Thymus (tissue), 11 donors: ENCODE measurements around the gene POU5F1. TPM values are rescaled to one million over a fixed set of nuclear protein-coding genes. Genes with fewer than 3 reads are reported as not detected.
"Not testable (repeated sequence)": the region's sequence is repeated elsewhere in the genome, so short reads cannot be mapped to it uniquely, and the experiment has no call there.

ENCODE experiments used
- DNase-seq, 9 donors: peaks; one replicate each; pipeline ENCODE4 v3.0.0-alpha.2; 2013; ENCODE audit warnings: low spot score in 9 of 9, low read depth in 6 of 9, missing footprints in 1 of 9
- H3K27ac ChIP-seq, 2 donors: one replicate each; pipeline ENCODE4 v1.5.1; 2013; ENCODE audit warnings: control low read depth in 1 of 2, low read depth in 1 of 2, low read length in 1 of 2, mild to moderate bottlenecking in 1 of 2, moderate library complexity in 1 of 2
- H3K27me3 ChIP-seq, 2 donors: one replicate each; pipeline ENCODE4 v1.5.1; 2013; ENCODE audit warnings: low read length in 1 of 2; ENCODE audit not compliant: control insufficient read depth in 2 of 2, insufficient read depth in 1 of 2
- H3K36me3 ChIP-seq, 2 donors: one replicate each; pipeline ENCODE4 v1.5.1; 2013; ENCODE audit warnings: low read length in 1 of 2, mild to moderate bottlenecking in 1 of 2, moderate library complexity in 1 of 2; ENCODE audit not compliant: control insufficient read depth in 2 of 2, insufficient read depth in 2 of 2
- H3K4me1 ChIP-seq, 2 donors: one replicate each; pipeline ENCODE4 v1.5.1; 2013; ENCODE audit warnings: low read length in 2 of 2; ENCODE audit not compliant: control insufficient read depth in 2 of 2, insufficient read depth in 2 of 2
- H3K4me3 ChIP-seq, 2 donors: one replicate each; pipeline ENCODE4 v1.5.1; 2013; ENCODE audit warnings: low read length in 2 of 2, control low read depth in 1 of 2, mild to moderate bottlenecking in 1 of 2
- H3K9me3 ChIP-seq, 2 donors: one replicate each; pipeline ENCODE4 v1.5.1; 2013; ENCODE audit warnings: low read length in 1 of 2, mild to moderate bottlenecking in 1 of 2; ENCODE audit not compliant: control insufficient read depth in 2 of 2, insufficient read depth in 1 of 2
- WGBS: extraction: QIAGEN DNeasy Blood & Tissue Kit; methylation state at CpG from one replicate; pipeline ENCODE4 v1.1.7; 2013; 5-methylcytosine and 5-hydroxymethylcytosine counted together
- polyA plus RNA-seq: library from polyadenylated mRNA; stranded (reverse); fragments of 200-250 nt; gene quantifications from one replicate; pipeline ENCODE4 v1.2.3, GENCODE V29; 2013
- total RNA-seq: library from RNA; stranded (reverse); fragments of 120-200 nt; gene quantifications from one replicate; pipeline ENCODE4 v1.2.4, GENCODE V29; 2013
- donor health status: healthy.

The POU5F1 gene
- total and polyA plus RNA-seq, 2 donors: 0.80 to 5.2 TPM

DNA sequence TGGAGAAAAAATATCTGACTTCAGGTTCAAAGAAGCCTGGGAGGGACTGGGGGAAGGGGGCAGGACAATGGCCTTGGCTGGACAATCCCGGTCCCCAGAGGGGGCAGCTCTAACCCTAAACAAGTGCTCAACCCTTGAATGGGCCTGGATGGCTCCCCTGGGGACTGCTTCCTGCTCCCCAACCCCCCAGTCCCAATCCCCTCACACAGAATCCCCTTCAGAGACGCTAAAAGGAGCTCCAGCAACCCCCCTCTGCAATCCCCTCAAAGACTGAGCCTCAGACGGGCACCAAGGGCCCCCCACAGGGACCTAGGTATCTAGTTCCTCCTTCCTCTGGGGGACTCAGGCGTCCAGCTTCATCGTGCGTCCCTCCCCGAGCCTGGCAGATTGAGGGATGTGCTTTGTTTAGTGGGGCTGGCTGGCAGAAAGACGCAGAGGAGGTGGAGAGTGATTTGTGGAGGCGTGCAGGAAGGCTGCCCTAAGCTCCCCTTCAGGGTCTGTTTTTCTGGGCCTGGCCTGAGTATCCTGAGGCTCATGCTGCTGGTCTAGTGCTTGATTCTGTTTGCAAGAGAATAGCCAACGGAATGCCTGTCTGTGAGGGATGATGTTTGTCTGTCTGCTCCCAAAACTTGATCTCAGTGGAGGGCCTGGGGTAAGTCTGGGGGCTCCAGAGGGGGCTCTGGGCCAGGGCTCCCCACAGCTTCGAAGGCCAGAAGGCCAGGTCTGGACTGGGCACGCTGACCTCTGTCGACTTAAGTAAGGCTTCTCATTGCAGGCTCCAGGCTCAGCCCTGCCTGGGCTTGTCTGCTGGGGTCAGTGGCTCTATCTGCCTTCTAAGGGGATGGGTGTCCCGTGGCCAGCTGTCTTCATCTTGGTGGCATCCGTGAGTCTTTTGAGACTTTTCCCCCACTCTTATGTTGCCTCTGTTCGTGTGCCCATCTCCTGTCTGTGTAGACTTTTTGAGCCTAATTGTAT, 1.7 kb upstream of the POU5F1 start:
- Histone ChIP-seq H3K27me3 (no peaks in the 10 kb centered on the region), H3K27ac (no peak overlapping the region), H3K36me3 (no peaks in the 10 kb centered on the region), H3K9me3 (no peaks in the 10 kb centered on the region), H3K4me1 (peaks cover 0 to 8% of the 10 kb centered on the region in 2 donors), H3K4me3 (no peak overlapping the region)
- DNase-seq: no peak
- 75% methylated on average over 16 of the region's 16 CpGs for WGBS

- no peak for DNase-seq
- 98% methylated on average over 10 of the region's 10 CpGs for WGBS
- no peaks in the 10 kb centered on the region for H3K9me3 ChIP-seq
Measured at GRCh38 chr6:31170987-31171671, 647 bp upstream of the POU5F1 start.

GRCh38 chr6:31169858-31170599, 453 bp downstream of the POU5F1 start:
- not testable (repeated sequence) for H3K4me1 ChIP-seq, H3K9me3 ChIP-seq, H3K27ac ChIP-seq, H3K27me3 ChIP-seq, H3K4me3 ChIP-seq, H3K36me3 ChIP-seq, DNase-seq
- WGBS: 80% methylated on average over 23 of the region's 23 CpGs

More at GRCh38 chr6:31170987-31171671, 647 bp upstream of the POU5F1 start:
- no peak overlapping the region for H3K27ac ChIP-seq
- H3K4me3 ChIP-seq: no peak overlapping the region
- H3K4me1 ChIP-seq: peaks cover 0 to 8% of the 10 kb centered on the region in 2 donors
- no peaks in the 10 kb centered on the region for H3K36me3 ChIP-seq
- no peaks in the 10 kb centered on the region for H3K27me3 ChIP-seq

DNA sequence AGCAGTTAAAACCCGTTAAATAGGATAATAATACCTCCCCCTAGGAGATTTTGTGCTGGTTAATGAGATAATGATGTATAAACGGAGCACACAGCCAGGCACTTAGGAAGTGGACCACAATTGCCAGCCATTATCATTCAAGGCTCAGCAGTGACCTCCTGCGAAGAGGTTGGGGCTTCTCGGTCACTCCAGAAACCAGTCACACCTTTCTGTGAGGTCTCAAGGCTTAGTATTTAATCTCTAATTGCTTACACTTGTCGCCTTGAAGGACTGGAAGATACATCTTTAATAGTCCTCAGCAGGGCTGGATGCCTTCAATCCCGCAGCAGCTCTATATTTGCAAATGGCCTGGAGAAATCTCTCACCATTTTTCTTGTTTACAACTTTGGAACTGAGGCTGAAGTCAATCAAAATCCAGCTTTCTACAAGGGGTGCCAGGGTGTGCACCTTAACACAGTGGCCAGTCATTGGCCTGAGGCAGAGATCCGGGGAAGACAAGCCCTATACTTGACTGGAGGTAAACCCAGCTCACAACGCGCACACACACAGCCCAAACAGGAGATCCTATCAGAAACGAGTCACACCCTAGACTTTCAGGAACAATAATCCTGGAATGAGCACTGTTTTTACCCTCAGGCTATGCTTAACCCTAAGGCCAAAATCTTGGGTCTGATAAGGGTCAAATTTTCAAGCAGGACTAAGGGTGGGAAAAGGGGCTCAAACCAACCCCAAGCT, 1.2 kb downstream of the POU5F1 start:
- H3K27ac ChIP-seq: no peak overlapping the region
- DNase-seq: no peak

GRCh38 chr6:31168606-31169005, 1.9 kb downstream of the POU5F1 start:
- DNase-seq: no peak
- no peaks in the 10 kb centered on the region for H3K9me3 ChIP-seq

More for the DNA sequence above, 1.2 kb downstream of the POU5F1 start:
- 95% methylated on average over 10 of the region's 10 CpGs for WGBS
- Histone ChIP-seq H3K4me3 (no peak overlapping the region), H3K9me3 (no peaks in the 10 kb centered on the region), H3K27me3 (no peaks in the 10 kb centered on the region), H3K4me1 (no peaks in the 10 kb centered on the region), H3K36me3 (peaks cover 0 to 7% of the 10 kb centered on the region in 2 donors)

GRCh38 chr6:31165986-31166385, 4.5 kb downstream of the POU5F1 start:
- peaks cover 16 to 35% of the 10 kb centered on the region in 2 donors for H3K36me3 ChIP-seq
- H3K4me1 ChIP-seq: no peaks in the 10 kb centered on the region
- no peak overlapping the region for H3K27ac ChIP-seq
- no peaks in the 10 kb centered on the region for H3K9me3 ChIP-seq
- 77% methylated on average over 5 of the region's 5 CpGs for WGBS
- H3K4me3 ChIP-seq: no peak overlapping the region
- no peaks in the 10 kb centered on the region for H3K27me3 ChIP-seq
- DNase-seq: no peak

More at GRCh38 chr6:31168606-31169005, 1.9 kb downstream of the POU5F1 start:
- Histone ChIP-seq H3K36me3 (peaks cover 0 to 11% of the 10 kb centered on the region in 2 donors), H3K4me3 (no peak overlapping the region), H3K4me1 (no peaks in the 10 kb centered on the region), H3K27ac (no peak overlapping the region), H3K27me3 (no peaks in the 10 kb centered on the region)
- over 99% methylated on average over 3 of the region's 3 CpGs for WGBS

DNA sequence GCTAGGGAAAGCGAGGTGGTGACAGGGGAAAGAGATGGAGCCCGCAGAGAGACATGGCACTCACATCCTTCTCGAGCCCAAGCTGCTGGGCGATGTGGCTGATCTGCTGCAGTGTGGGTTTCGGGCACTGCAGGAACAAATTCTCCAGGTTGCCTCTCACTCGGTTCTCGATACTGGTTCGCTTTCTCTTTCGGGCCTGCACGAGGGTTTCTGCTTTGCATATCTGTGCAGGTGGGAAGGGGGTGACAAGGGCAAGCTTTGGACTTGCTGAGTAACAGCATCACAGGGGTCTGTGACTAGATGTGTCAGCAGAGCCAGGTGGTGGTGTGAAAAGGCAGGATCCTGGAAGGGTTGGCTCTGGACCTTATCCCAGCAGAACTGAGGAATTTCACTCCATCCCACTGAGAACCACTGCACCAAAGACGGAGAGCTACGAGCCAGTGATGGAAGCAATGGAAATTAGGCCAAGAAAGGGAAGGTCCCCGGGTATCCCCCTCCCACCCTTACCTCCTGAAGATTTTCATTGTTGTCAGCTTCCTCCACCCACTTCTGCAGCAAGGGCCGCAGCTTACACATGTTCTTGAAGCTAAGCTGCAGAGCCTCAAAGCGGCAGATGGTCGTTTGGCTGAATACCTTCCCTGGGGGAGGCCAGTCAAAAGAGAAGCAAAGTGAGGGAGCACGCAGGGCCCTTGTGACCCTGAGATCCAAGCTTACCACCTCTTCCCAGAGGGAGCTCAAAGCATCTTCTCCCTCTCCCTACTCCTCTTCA, 5.2 kb downstream of the POU5F1 start:
- H3K27ac ChIP-seq, H3K9me3 ChIP-seq, H3K4me1 ChIP-seq, DNase-seq, H3K27me3 ChIP-seq, H3K4me3 ChIP-seq: not testable (repeated sequence)
- 96% methylated on average over 17 of the region's 17 CpGs for WGBS
- H3K36me3 ChIP-seq: peaks cover 16 to 36% of the 10 kb centered on the region in 2 donors

- peaks cover 16 to 36% of the 10 kb centered on the region in 2 donors for H3K36me3 ChIP-seq
- WGBS: 96% methylated on average over 7 of the region's 9 CpGs
- H3K9me3 ChIP-seq, H3K27ac ChIP-seq, H3K4me1 ChIP-seq, H3K27me3 ChIP-seq, H3K4me3 ChIP-seq, DNase-seq: not testable (repeated sequence)
Measured at GRCh38 chr6:31164475-31165063, 5.9 kb downstream of the POU5F1 start.
